Measurements from ENCODE around the gene FN1.
"Not testable (repeated sequence)": the region's sequence is repeated elsewhere in the genome, so short reads cannot be mapped to it uniquely, and the experiment has no call there.

DNA sequence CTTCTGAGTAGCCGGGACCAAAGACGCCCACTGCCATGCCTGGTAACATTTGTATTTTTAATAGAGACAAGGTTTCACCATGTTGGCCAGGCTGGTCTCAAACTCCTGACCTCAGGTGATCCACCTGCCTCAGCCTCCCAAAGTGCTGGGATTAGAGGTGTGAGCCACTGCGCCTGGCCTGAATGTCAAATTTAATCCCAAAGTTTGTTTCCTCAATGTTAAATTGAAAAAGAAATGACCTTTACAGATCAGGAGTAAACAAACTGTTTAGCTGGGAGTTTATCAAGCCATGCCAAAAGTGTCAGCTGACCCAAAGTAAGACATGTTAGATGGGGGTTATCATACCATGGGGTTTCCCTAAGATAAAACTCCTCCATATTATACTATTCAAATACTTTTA, 75.8 kb downstream of the FN1 start:
- TF ChIP-seq POLR2A, CTCF (IDR thresholded peaks at IDR 0.05): not testable (repeated sequence)

Data from body of pancreas (tissue), 4 donors.